Endothelial cell of hepatic sinusoid (primary cell): Measurements from ENCODE around the gene CORO6.

Experiments used
- in situ Hi-C: cut with HindIII; loops from 2 replicates; pipeline ENCODE4 v1.10.0; 2017; ENCODE audit warnings: low sequenced_read_pairs

CORO6 gene

GRCh38 chr17:29640413-29640812 lies 17.7 kb upstream of the CORO6 start:
- in situ Hi-C loops, result no loop called here

- in situ Hi-C loops, result no loop called here
Observed at GRCh38 chr17:29633886-29634285, 11.2 kb upstream of the CORO6 start.

GRCh38 chr17:29630630-29631193 lies 8.0 kb upstream of the CORO6 start:
- in situ Hi-C loops, result no loop called here

- in situ Hi-C loops, result no loop called here
Observed at GRCh38 chr17:29629839-29630238, 7.1 kb upstream of the CORO6 start.

- in situ Hi-C loops, result no loop called here
Observed at GRCh38 chr17:29628644-29629043, 5.9 kb upstream of the CORO6 start.

- in situ Hi-C loops, result no loop called here
Observed at GRCh38 chr17:29627951-29628350, 5.2 kb upstream of the CORO6 start.

- in situ Hi-C loops, result no loop called here
Observed at GRCh38 chr17:29625037-29625750, 2.5 kb upstream of the CORO6 start.

GRCh38 chr17:29624586-29624985 lies 1.9 kb upstream of the CORO6 start:
- in situ Hi-C loops, result no loop called here

- in situ Hi-C loops, result no loop called here
Observed at GRCh38 chr17:29623283-29623647, 553 bp upstream of the CORO6 start.

GRCh38 chr17:29621751-29622194 lies 939 bp downstream of the CORO6 start:
- in situ Hi-C loops, result no loop called here

GRCh38 chr17:29620779-29621500 lies 1.8 kb downstream of the CORO6 start:
- in situ Hi-C loops, result no loop called here

- in situ Hi-C loops, result no loop called here
Observed at GRCh38 chr17:29620271-29620670, 2.4 kb downstream of the CORO6 start.

- in situ Hi-C loops, result no loop called here
Observed at GRCh38 chr17:29619251-29619650, 3.5 kb downstream of the CORO6 start.

GRCh38 chr17:29618272-29619065 lies 4.2 kb downstream of the CORO6 start:
- in situ Hi-C loops, result no loop called here

GRCh38 chr17:29617481-29618271 lies 5.0 kb downstream of the CORO6 start:
- in situ Hi-C loops, result no loop called here

- in situ Hi-C loops, result no loop called here
Observed at GRCh38 chr17:29617125-29617480, 5.6 kb downstream of the CORO6 start.

- in situ Hi-C loops, result no loop called here
Observed at GRCh38 chr17:29616300-29617048, 6.2 kb downstream of the CORO6 start.

- in situ Hi-C loops, result no loop called here
Observed at GRCh38 chr17:29615492-29616299, 7.0 kb downstream of the CORO6 start.

GRCh38 chr17:29615048-29615385 lies 7.7 kb downstream of the CORO6 start:
- in situ Hi-C loops, result no loop called here
